Lower leg skin (tissue), 3 donors: Measurements from ENCODE around the gene ADH7.

Experiments used
- POLR2A ChIP-seq, 2 donors: fragments of 450-650 bp; IDR thresholded peaks; one replicate each; pipeline ENCODE4 v1.6.1; 2016 to 2017; ENCODE audit warnings: antibody characterized with exemption in 2 of 2, mild to moderate bottlenecking in 1 of 2, moderate library complexity in 1 of 2
- TF ChIP-seq, protein P1 (sequence below), 3 donors: fragments of 450-650 bp; IDR thresholded peaks; one replicate each; pipeline ENCODE4 v1.5.1; 2016; ENCODE audit warnings: antibody characterized with exemption in 3 of 3, mild to moderate bottlenecking in 3 of 3, moderate library complexity in 2 of 3

DNA sequence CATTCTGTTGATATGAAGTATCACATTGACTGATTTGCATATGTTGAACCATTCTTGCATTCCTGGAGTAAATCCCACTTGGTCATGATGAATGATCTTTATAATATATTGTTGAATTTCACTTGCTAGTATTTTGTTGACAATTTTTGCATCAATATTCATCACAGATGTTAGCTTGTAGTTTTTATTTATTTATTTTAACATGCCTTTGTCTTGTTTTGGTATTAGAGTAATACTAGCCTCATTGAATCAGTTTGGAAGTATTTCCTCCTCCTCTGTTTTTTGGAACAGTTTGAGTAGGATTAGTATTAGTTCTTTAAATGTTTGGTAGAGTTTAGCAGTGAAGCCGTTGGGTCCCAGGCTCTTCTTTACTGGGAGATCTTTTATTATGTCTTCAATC is 68.7 kb downstream of the ADH7 start:
- TF ChIP-seq, protein P1, sequence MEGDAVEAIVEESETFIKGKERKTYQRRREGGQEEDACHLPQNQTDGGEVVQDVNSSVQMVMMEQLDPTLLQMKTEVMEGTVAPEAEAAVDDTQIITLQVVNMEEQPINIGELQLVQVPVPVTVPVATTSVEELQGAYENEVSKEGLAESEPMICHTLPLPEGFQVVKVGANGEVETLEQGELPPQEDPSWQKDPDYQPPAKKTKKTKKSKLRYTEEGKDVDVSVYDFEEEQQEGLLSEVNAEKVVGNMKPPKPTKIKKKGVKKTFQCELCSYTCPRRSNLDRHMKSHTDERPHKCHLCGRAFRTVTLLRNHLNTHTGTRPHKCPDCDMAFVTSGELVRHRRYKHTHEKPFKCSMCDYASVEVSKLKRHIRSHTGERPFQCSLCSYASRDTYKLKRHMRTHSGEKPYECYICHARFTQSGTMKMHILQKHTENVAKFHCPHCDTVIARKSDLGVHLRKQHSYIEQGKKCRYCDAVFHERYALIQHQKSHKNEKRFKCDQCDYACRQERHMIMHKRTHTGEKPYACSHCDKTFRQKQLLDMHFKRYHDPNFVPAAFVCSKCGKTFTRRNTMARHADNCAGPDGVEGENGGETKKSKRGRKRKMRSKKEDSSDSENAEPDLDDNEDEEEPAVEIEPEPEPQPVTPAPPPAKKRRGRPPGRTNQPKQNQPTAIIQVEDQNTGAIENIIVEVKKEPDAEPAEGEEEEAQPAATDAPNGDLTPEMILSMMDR (IDR thresholded peaks at IDR 0.05), result no peak
- no peak for TF ChIP-seq POLR2A (IDR thresholded peaks at IDR 0.05)
